A673 (cell line): Measurements from ENCODE around the gene NCBP1.

Experiments
- CTCF ChIP-seq: fragments of 300-800, 200-600 bp; sonication (generic); conservative IDR thresholded peaks from 2 replicates; pipeline ENCODE4 v1.5.1; 2017; ENCODE audit warnings: low read depth, mild to moderate bottlenecking, antibody characterized with exemption, low read length, moderate library complexity, mixed read lengths
- EZH2 ChIP-seq: fragments of 200-600 bp; sonication (generic); IDR thresholded peaks from 2 replicates; pipeline ENCODE4 v1.6.1; 2017; ENCODE audit warnings: borderline replicate concordance, low read depth, mild to moderate bottlenecking, mixed read lengths, antibody characterized with exemption, low read length; ENCODE audit not compliant: poor library complexity, severe bottlenecking

GRCh38 chr9:97604901-97605645, 28.5 kb upstream of the NCBP1 start:
- TF ChIP-seq CTCF (no peak), EZH2 (no peak)
